Measurements from ENCODE around the gene SAMD8.
"Not testable (repeated sequence)": the region's sequence is repeated elsewhere in the genome, so short reads cannot be mapped to it uniquely, and the experiment has no call there.

SAMD8 gene

GRCh38 chr10:75106242-75106641 lies 5.2 kb upstream of the SAMD8 start:
- in situ Hi-C loops (cut with MboI; ENCODE audit: low sequenced_read_pairs): loop anchor here (10.0 kb wide), 1 partner anchor 841 kb away; no protein-coding TSS in a partner anchor

- in situ Hi-C loops (cut with MboI; ENCODE audit: low sequenced_read_pairs): loop anchor here (10.0 kb wide), 1 partner anchor 842 kb away; no protein-coding TSS in a partner anchor
Measured at GRCh38 chr10:75106891-75107290, 4.6 kb upstream of the SAMD8 start.

GRCh38 chr10:75107756-75108683 lies 3.4 kb upstream of the SAMD8 start:
- in situ Hi-C loops (cut with MboI; ENCODE audit: low sequenced_read_pairs): loop anchor here (10.0 kb wide), 1 partner anchor 843 kb away; no protein-coding TSS in a partner anchor

GRCh38 chr10:75108684-75109458 lies 2.6 kb upstream of the SAMD8 start:
- in situ Hi-C loops (cut with MboI; ENCODE audit: low sequenced_read_pairs): loop anchor here (10.0 kb wide), 1 partner anchor 844 kb away; no protein-coding TSS in a partner anchor

- in situ Hi-C loops (cut with MboI; ENCODE audit: low sequenced_read_pairs): loop anchor here (10.0 kb wide), 1 partner anchor 845 kb away; no protein-coding TSS in a partner anchor
Measured at GRCh38 chr10:75109459-75109778, 2.0 kb upstream of the SAMD8 start.

GRCh38 chr10:75110006-75110632 lies 1.3 kb upstream of the SAMD8 start:
- in situ Hi-C loops (cut with MboI; ENCODE audit: low sequenced_read_pairs): no loop called here

- in situ Hi-C loops (cut with MboI; ENCODE audit: low sequenced_read_pairs): no loop called here
Measured at GRCh38 chr10:75111907-75112679, 637 bp downstream of the SAMD8 start.

- in situ Hi-C loops (cut with MboI; ENCODE audit: low sequenced_read_pairs): no loop called here
Measured at GRCh38 chr10:75115137-75115536, 3.7 kb downstream of the SAMD8 start.

GRCh38 chr10:75116941-75117775 lies 5.7 kb downstream of the SAMD8 start:
- in situ Hi-C loops (cut with MboI; ENCODE audit: low sequenced_read_pairs): not testable (repeated sequence)

GRCh38 chr10:75117995-75118394 lies 6.5 kb downstream of the SAMD8 start:
- in situ Hi-C loops (cut with MboI; ENCODE audit: low sequenced_read_pairs): no loop called here

GRCh38 chr10:75119444-75120066 lies 8.1 kb downstream of the SAMD8 start:
- in situ Hi-C loops (cut with MboI; ENCODE audit: low sequenced_read_pairs): not testable (repeated sequence)

- in situ Hi-C loops (cut with MboI; ENCODE audit: low sequenced_read_pairs): no loop called here
Measured at GRCh38 chr10:75121322-75121721, 9.9 kb downstream of the SAMD8 start.

GRCh38 chr10:75122505-75122904 lies 11.0 kb downstream of the SAMD8 start:
- in situ Hi-C loops (cut with MboI; ENCODE audit: low sequenced_read_pairs): no loop called here

- in situ Hi-C loops (cut with MboI; ENCODE audit: low sequenced_read_pairs): no loop called here
Measured at GRCh38 chr10:75123088-75123682, 11.7 kb downstream of the SAMD8 start.

GRCh38 chr10:75126277-75126676 lies 14.8 kb downstream of the SAMD8 start:
- in situ Hi-C loops (cut with MboI; ENCODE audit: low sequenced_read_pairs): no loop called here

GRCh38 chr10:75127471-75127870 lies 16.0 kb downstream of the SAMD8 start:
- in situ Hi-C loops (cut with MboI; ENCODE audit: low sequenced_read_pairs): no loop called here

- in situ Hi-C loops (cut with MboI; ENCODE audit: low sequenced_read_pairs): not testable (repeated sequence)
Measured at GRCh38 chr10:75128985-75129384, 17.5 kb downstream of the SAMD8 start.

- in situ Hi-C loops (cut with MboI; ENCODE audit: low sequenced_read_pairs): no loop called here
Measured at GRCh38 chr10:75129537-75129936, 18.1 kb downstream of the SAMD8 start.

- in situ Hi-C loops (cut with MboI; ENCODE audit: low sequenced_read_pairs): not testable (repeated sequence)
Measured at GRCh38 chr10:75133701-75134100, 22.2 kb downstream of the SAMD8 start.
